ENCODE data around the gene RREB1. TPM values are rescaled to one million over a fixed set of nuclear protein-coding genes. Genes with fewer than 3 reads are reported as not detected.

The RREB1 gene
- polyA plus RNA-seq, 4 donors, result 6.5 to 38.3 (median 11.5) TPM

DNA sequence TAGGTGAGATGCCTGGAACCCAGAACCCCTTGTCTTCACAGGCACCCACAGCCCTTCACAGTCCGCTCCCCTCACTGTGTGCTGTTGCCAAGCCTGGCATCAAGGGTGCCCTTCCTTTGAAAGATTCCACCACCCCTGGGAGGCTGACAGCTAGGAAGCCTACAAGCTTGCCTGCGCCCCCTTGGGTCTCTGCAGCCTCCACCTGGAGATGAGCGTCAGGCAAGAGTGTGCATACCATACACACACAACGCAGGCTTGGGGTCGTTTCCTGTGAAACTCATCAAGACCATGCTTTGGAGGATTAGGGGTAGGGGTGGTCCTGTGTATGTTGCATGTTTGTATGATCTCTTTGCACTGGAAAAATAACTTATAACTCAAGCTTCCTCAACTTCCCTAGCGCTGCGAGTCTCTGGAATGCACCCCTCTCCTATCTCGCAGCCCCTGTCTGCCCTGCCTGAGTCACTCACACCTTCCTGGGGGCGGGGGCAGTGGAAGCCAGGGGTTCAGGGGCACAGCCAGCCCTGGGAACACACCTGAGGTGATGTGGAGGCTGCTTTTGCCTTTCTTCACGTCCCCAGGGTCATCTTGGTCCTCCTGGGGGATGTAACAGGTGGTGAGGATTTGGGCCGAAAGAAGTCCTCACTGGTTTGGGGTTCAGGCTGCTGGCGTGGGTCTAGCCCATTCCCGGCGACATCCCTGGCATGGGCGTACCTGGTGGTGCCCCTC, 138.1 kb downstream of the RREB1 start:
- Histone ChIP-seq H3K4me1 (ENCODE audit: control insufficient read depth in 3 of 3, insufficient read depth in 2 of 3, low read depth in 1 of 3, low read length in 2 of 3) (peaks cover 4 to 30% (median 5%) of the 10 kb centered on the region in 3 donors), H3K27ac (ENCODE audit: low read depth in 1 of 3, low read length in 2 of 3) (no peak overlapping the region), H3K9me3 (ENCODE audit: control insufficient read depth in 2 of 2, insufficient read depth in 1 of 2, low read depth in 1 of 2, low read length in 1 of 2) (no peaks in the 10 kb centered on the region), H3K4me3 (ENCODE audit: low read depth in 1 of 3, low read length in 3 of 3) (no peak overlapping the region), H3K36me3 (ENCODE audit: control insufficient read depth in 3 of 3, insufficient read depth in 2 of 3, low read depth in 1 of 3, low read length in 3 of 3) (peaks cover 20 to 74% (median 23%) of the 10 kb centered on the region in 3 donors), H3K27me3 (ENCODE audit: control insufficient read depth in 3 of 3, insufficient read depth in 3 of 3, low read length in 3 of 3) (no peaks in the 10 kb centered on the region)
- FAIRE-seq, result no peak
- DNase-seq, result no peak
- WGBS, 3 donors, result 92 to 95% (median 95%) methylated on average over 15 of the region's 15 CpGs

DNA sequence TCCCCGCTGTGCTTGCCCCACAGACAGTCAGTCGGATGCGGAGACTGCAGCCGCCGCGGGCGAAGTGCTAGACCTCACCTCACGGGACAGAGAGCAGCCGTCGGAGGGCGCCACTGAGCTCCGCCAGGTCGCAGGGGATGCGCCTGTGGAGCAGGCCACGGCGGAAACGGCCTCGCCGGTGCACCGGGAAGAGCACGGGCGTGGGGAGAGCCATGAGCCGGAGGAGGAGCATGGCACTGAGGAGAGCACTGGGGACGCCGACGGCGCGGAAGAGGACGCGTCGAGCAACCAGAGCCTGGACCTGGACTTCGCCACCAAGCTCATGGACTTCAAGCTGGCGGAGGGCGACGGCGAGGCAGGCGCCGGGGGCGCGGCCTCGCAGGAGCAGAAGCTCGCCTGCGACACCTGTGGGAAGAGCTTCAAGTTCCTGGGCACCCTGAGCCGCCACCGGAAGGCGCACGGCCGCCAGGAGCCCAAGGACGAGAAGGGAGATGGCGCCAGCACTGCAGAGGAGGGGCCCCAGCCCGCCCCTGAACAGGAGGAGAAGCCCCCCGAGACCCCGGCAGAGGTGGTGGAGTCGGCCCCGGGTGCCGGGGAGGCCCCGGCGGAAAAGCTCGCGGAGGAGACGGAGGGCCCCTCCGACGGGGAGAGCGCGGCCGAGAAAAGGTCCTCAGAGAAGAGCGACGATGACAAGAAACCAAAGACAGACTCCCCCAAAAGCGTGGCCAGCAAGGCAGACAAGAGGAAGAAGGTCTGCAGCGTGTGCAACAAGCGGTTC, 138.8 kb downstream of the RREB1 start:
- 95 to 97% (median 95%) methylated on average over 69 to 71 of the region's 71 CpGs for WGBS, 3 donors
- H3K27me3 ChIP-seq (ENCODE audit: control insufficient read depth in 3 of 3, insufficient read depth in 3 of 3, low read length in 3 of 3), result no peaks in the 10 kb centered on the region
- FAIRE-seq (no peak), DNase-seq (no peak)
- no peak overlapping the region for H3K27ac ChIP-seq (ENCODE audit: low read depth in 1 of 3, low read length in 2 of 3)
- H3K9me3 ChIP-seq (ENCODE audit: control insufficient read depth in 2 of 2, insufficient read depth in 1 of 2, low read depth in 1 of 2, low read length in 1 of 2), result no peaks in the 10 kb centered on the region
- H3K4me3 ChIP-seq (ENCODE audit: low read depth in 1 of 3, low read length in 3 of 3), result no peak overlapping the region
- peaks cover 20 to 71% (median 23%) of the 10 kb centered on the region in 3 donors for H3K36me3 ChIP-seq (ENCODE audit: control insufficient read depth in 3 of 3, insufficient read depth in 2 of 3, low read depth in 1 of 3, low read length in 3 of 3)
- H3K4me1 ChIP-seq (ENCODE audit: control insufficient read depth in 3 of 3, insufficient read depth in 2 of 3, low read depth in 1 of 3, low read length in 2 of 3), result peaks cover 4 to 23% (median 5%) of the 10 kb centered on the region in 3 donors

GRCh38 chr6:7247179-7247456, 139.4 kb downstream of the RREB1 start:
- FAIRE-seq (no peak), DNase-seq (no peak)
- Histone ChIP-seq H3K9me3 (ENCODE audit: control insufficient read depth in 2 of 2, insufficient read depth in 1 of 2, low read depth in 1 of 2, low read length in 1 of 2) (no peaks in the 10 kb centered on the region), H3K27ac (ENCODE audit: low read depth in 1 of 3, low read length in 2 of 3) (no peak overlapping the region), H3K36me3 (ENCODE audit: control insufficient read depth in 3 of 3, insufficient read depth in 2 of 3, low read depth in 1 of 3, low read length in 3 of 3) (peaks cover 24 to 71% (median 25%) of the 10 kb centered on the region in 3 donors), H3K4me1 (ENCODE audit: control insufficient read depth in 3 of 3, insufficient read depth in 2 of 3, low read depth in 1 of 3, low read length in 2 of 3) (peaks cover 4 to 18% (median 4%) of the 10 kb centered on the region in 3 donors), H3K27me3 (ENCODE audit: control insufficient read depth in 3 of 3, insufficient read depth in 3 of 3, low read length in 3 of 3) (no peaks in the 10 kb centered on the region), H3K4me3 (ENCODE audit: low read depth in 1 of 3, low read length in 3 of 3) (no peak overlapping the region)
- WGBS, 3 donors, result 94 to 97% (median 96%) methylated on average over 15 of the region's 15 CpGs

- H3K27ac ChIP-seq (ENCODE audit: low read depth in 1 of 3, low read length in 2 of 3), result no peak overlapping the region
- DNase-seq, result no peak
- no peak overlapping the region for H3K4me3 ChIP-seq (ENCODE audit: low read depth in 1 of 3, low read length in 3 of 3)
- WGBS, 3 donors, result 95 to 97% (median 95%) methylated on average over 13 of the region's 13 CpGs
- no peak for FAIRE-seq
- H3K27me3 ChIP-seq (ENCODE audit: control insufficient read depth in 3 of 3, insufficient read depth in 3 of 3, low read length in 3 of 3), result no peaks in the 10 kb centered on the region
- peaks cover 0 to 10% (median 2%) of the 10 kb centered on the region in 3 donors for H3K4me1 ChIP-seq (ENCODE audit: control insufficient read depth in 3 of 3, insufficient read depth in 2 of 3, low read depth in 1 of 3, low read length in 2 of 3)
- peaks cover 25 to 76% (median 26%) of the 10 kb centered on the region in 3 donors for H3K36me3 ChIP-seq (ENCODE audit: control insufficient read depth in 3 of 3, insufficient read depth in 2 of 3, low read depth in 1 of 3, low read length in 3 of 3)
- no peaks in the 10 kb centered on the region for H3K9me3 ChIP-seq (ENCODE audit: control insufficient read depth in 2 of 2, insufficient read depth in 1 of 2, low read depth in 1 of 2, low read length in 1 of 2)
Measured at GRCh38 chr6:7247828-7248227, 140.1 kb downstream of the RREB1 start.

GRCh38 chr6:7249391-7249790, 141.6 kb downstream of the RREB1 start:
- no peak overlapping the region for H3K4me3 ChIP-seq (ENCODE audit: low read depth in 1 of 3, low read length in 3 of 3)
- 93 to 96% (median 94%) methylated on average over 2 of the region's 2 CpGs for WGBS, 3 donors
- H3K27ac ChIP-seq (ENCODE audit: low read depth in 1 of 3, low read length in 2 of 3), result no peak overlapping the region
- peaks cover 25 to 75% (median 26%) of the 10 kb centered on the region in 3 donors for H3K36me3 ChIP-seq (ENCODE audit: control insufficient read depth in 3 of 3, insufficient read depth in 2 of 3, low read depth in 1 of 3, low read length in 3 of 3)
- H3K4me1 ChIP-seq (ENCODE audit: control insufficient read depth in 3 of 3, insufficient read depth in 2 of 3, low read depth in 1 of 3, low read length in 2 of 3), result no peaks in the 10 kb centered on the region
- DNase-seq (no peak), FAIRE-seq (no peak)
- H3K9me3 ChIP-seq (ENCODE audit: control insufficient read depth in 2 of 2, insufficient read depth in 1 of 2, low read depth in 1 of 2, low read length in 1 of 2), result no peaks in the 10 kb centered on the region
- no peaks in the 10 kb centered on the region for H3K27me3 ChIP-seq (ENCODE audit: control insufficient read depth in 3 of 3, insufficient read depth in 3 of 3, low read length in 3 of 3)

- FAIRE-seq (no peak), DNase-seq (no peak)
- H3K27me3 ChIP-seq (ENCODE audit: control insufficient read depth in 3 of 3, insufficient read depth in 3 of 3, low read length in 3 of 3), result no peaks in the 10 kb centered on the region
- peaks cover 25 to 69% (median 26%) of the 10 kb centered on the region in 3 donors for H3K36me3 ChIP-seq (ENCODE audit: control insufficient read depth in 3 of 3, insufficient read depth in 2 of 3, low read depth in 1 of 3, low read length in 3 of 3)
- no peak overlapping the region for H3K4me3 ChIP-seq (ENCODE audit: low read depth in 1 of 3, low read length in 3 of 3)
- H3K9me3 ChIP-seq (ENCODE audit: control insufficient read depth in 2 of 2, insufficient read depth in 1 of 2, low read depth in 1 of 2, low read length in 1 of 2), result peaks cover 0 to under 1% of the 10 kb centered on the region in 2 donors
- WGBS, 3 donors, result 68 to 73% (median 69%) methylated on average over 7 of the region's 7 CpGs
- no peaks in the 10 kb centered on the region for H3K4me1 ChIP-seq (ENCODE audit: control insufficient read depth in 3 of 3, insufficient read depth in 2 of 3, low read depth in 1 of 3, low read length in 2 of 3)
- H3K27ac ChIP-seq (ENCODE audit: low read depth in 1 of 3, low read length in 2 of 3), result no peak overlapping the region
Measured at GRCh38 chr6:7249946-7250643, 142.3 kb downstream of the RREB1 start.

GRCh38 chr6:7250812-7251211, 143.1 kb downstream of the RREB1 start:
- DNase-seq (no peak), FAIRE-seq (no peak)
- Histone ChIP-seq H3K27ac (ENCODE audit: low read depth in 1 of 3, low read length in 2 of 3) (no peak overlapping the region), H3K9me3 (ENCODE audit: control insufficient read depth in 2 of 2, insufficient read depth in 1 of 2, low read depth in 1 of 2, low read length in 1 of 2) (peaks cover 0 to 6% of the 10 kb centered on the region in 2 donors), H3K4me3 (ENCODE audit: low read depth in 1 of 3, low read length in 3 of 3) (no peak overlapping the region), H3K4me1 (ENCODE audit: control insufficient read depth in 3 of 3, insufficient read depth in 2 of 3, low read depth in 1 of 3, low read length in 2 of 3) (no peaks in the 10 kb centered on the region), H3K27me3 (ENCODE audit: control insufficient read depth in 3 of 3, insufficient read depth in 3 of 3, low read length in 3 of 3) (no peaks in the 10 kb centered on the region), H3K36me3 (ENCODE audit: control insufficient read depth in 3 of 3, insufficient read depth in 2 of 3, low read depth in 1 of 3, low read length in 3 of 3) (peaks cover 25 to 63% (median 26%) of the 10 kb centered on the region in 3 donors)
- 93 to 94% (median 93%) methylated on average over 8 of the region's 8 CpGs for WGBS, 3 donors

DNA sequence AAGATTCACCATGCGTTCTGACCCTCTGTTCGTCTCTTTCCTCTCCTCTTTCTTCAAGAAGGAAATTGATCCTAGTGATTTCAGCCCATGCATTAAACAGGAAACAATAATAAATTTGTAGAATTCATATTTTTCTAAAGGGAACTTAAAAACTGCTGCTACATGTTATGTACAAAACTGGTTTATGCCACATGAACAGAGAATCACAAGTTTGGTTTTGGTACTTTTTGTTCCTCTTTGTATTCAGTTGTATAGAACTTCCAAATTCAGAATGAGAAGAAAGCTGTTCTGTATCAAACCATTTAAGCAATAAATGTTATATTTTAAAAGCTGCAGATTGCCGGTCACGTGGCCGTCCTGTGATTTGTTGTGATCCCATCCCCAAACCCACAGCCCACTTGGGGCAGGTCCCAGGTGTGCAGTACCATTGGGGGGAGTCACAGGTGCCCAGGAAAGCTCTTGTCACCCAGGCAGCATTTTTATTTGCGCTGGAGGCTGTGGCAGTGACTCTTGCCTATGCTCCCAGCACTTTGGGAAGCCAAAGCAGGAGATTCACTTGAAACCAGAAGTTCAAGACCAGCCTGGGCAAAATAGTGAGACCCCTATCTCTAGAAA, 144.0 kb downstream of the RREB1 start:
- no peak overlapping the region for H3K27ac ChIP-seq (ENCODE audit: low read depth in 1 of 3, low read length in 2 of 3)
- H3K4me3 ChIP-seq (ENCODE audit: low read depth in 1 of 3, low read length in 3 of 3), result no peak overlapping the region
- no peaks in the 10 kb centered on the region for H3K4me1 ChIP-seq (ENCODE audit: control insufficient read depth in 3 of 3, insufficient read depth in 2 of 3, low read depth in 1 of 3, low read length in 2 of 3)
- FAIRE-seq (no peak), DNase-seq (no peak)
- WGBS, 3 donors, result 92 to 97% (median 95%) methylated on average over 6 of the region's 6 CpGs
- H3K27me3 ChIP-seq (ENCODE audit: control insufficient read depth in 3 of 3, insufficient read depth in 3 of 3, low read length in 3 of 3), result no peaks in the 10 kb centered on the region
- H3K9me3 ChIP-seq (ENCODE audit: control insufficient read depth in 2 of 2, insufficient read depth in 1 of 2, low read depth in 1 of 2, low read length in 1 of 2), result peaks cover 0 to 16% of the 10 kb centered on the region in 2 donors
- H3K36me3 ChIP-seq (ENCODE audit: control insufficient read depth in 3 of 3, insufficient read depth in 2 of 3, low read depth in 1 of 3, low read length in 3 of 3), result peaks cover 20 to 54% (median 20%) of the 10 kb centered on the region in 3 donors

Measured in small intestine (tissue), 7 donors.